H1 (cell line): ENCODE results near the gene RBM20. TPM values are rescaled to one million over a fixed set of nuclear protein-coding genes. Genes with fewer than 3 reads are reported as not detected.

ENCODE experiments used
- EZH2 ChIP-seq: fragments of 200-600 bp; sonication (generic); IDR thresholded peaks from 2 replicates; pipeline ENCODE4 v1.7.1; 2012; ENCODE audit warnings: low read depth, mild to moderate bottlenecking, moderate library complexity, low read length, inconsistent platforms; ENCODE audit not compliant: severe bottlenecking
- GABPA ChIP-seq: IDR thresholded peaks from 2 replicates; pipeline ENCODE4 v1.6.1; 2011; ENCODE audit warnings: mild to moderate bottlenecking, low read length, moderate library complexity, borderline replicate concordance; ENCODE audit not compliant: insufficient read depth
- RNF2 ChIP-seq: fragments of 200-900, 300-1000 bp; sonication (generic); IDR thresholded peaks from 2 replicates; pipeline ENCODE4 v1.7.1; 2016; ENCODE audit warnings: borderline replicate concordance, low read depth, mild to moderate bottlenecking, antibody characterized with exemption, low read length; ENCODE audit not compliant: poor library complexity, severe bottlenecking; ENCODE audit errors: missing control alignments
- TEAD4 ChIP-seq: IDR thresholded peaks from 2 replicates; pipeline ENCODE4 v1.6.1; 2012; ENCODE audit warnings: low read depth, low read length, inconsistent platforms, mixed read lengths
- polyA plus RNA-seq, 7 experiments: library from polyadenylated mRNA; depleted of rRNA in 3 of 7; stranded (reverse) in 5 of 7; unstranded in 2 of 7; fragments of >200 nt in 5 of 7; fragments of 200-250 nt in 2 of 7; gene quantifications; 1 replicate in 5 of 7; 2 replicates in 1 of 7; 4 replicates in 1 of 7; pipeline versions ENCODE4 v1.2.1 to v1.2.3, GENCODE V29; 2011 to 2013; ENCODE audit warnings: missing spikeins in 2 of 7, mixed read lengths in 2 of 7
- total RNA-seq: library from RNA; stranded (reverse); fragmentation: NEBNext Ultra II Directional; extraction: Animal tissue kit (Norgen Biotek cat#: 25700); gene quantifications from 2 replicates; pipeline ENCODE4 v1.2.1, GENCODE V29; 2021
- TF ChIP-seq, protein P1 (sequence below): IDR thresholded peaks from 2 replicates; pipeline ENCODE4 v1.6.1; 2012; ENCODE audit warnings: low read length, inconsistent platforms
- TF ChIP-seq, protein P2 (sequence below): IDR thresholded peaks from 2 replicates; pipeline ENCODE4 v1.6.1; 2012; ENCODE audit warnings: inconsistent platforms

RBM20 gene
- total and polyA plus RNA-seq, 2 of the 8 experiments (the other 6 are each of a cell fraction or from before 2014, with no cell fraction given): 0.05 to 0.63 TPM

DNA sequence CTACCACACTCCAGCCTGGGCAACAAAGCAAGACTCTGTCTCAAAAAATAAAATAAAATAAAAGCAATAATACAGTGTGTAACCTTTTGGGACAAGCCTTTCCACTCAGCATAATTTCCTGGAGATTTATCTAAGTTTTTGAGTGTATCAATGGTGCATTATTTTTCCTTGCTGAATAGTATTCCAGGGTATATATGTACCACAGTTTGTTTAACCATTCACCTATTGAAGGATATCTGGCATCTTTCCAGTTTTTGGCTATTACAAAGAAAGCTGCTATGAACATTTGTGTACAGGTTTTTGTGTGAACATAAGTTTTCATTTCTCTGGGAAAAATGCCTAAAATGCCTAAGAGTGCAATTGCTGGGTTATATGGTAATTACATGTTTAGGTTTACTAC is 59.9 kb downstream of the RBM20 start (continued):
- no peak for TF ChIP-seq RNF2
- no peak for TF ChIP-seq GABPA
- TF ChIP-seq EZH2: no peak
- TF ChIP-seq TEAD4: no peak
- TF ChIP-seq, protein P1, sequence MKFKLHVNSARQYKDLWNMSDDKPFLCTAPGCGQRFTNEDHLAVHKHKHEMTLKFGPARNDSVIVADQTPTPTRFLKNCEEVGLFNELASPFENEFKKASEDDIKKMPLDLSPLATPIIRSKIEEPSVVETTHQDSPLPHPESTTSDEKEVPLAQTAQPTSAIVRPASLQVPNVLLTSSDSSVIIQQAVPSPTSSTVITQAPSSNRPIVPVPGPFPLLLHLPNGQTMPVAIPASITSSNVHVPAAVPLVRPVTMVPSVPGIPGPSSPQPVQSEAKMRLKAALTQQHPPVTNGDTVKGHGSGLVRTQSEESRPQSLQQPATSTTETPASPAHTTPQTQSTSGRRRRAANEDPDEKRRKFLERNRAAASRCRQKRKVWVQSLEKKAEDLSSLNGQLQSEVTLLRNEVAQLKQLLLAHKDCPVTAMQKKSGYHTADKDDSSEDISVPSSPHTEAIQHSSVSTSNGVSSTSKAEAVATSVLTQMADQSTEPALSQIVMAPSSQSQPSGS: no peak
- TF ChIP-seq, protein P2, sequence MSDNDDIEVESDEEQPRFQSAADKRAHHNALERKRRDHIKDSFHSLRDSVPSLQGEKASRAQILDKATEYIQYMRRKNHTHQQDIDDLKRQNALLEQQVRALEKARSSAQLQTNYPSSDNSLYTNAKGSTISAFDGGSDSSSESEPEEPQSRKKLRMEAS: no peak
